GM18858 (cell line): ENCODE results near the gene TXNDC11.

Experiments
- ATAC-seq: cut with Tn5 transposase; IDR thresholded peaks from one replicate; pipeline ENCODE4 v1.9.1; 2021; ENCODE audit not compliant: unreplicated experiment

The TXNDC11 gene

DNA sequence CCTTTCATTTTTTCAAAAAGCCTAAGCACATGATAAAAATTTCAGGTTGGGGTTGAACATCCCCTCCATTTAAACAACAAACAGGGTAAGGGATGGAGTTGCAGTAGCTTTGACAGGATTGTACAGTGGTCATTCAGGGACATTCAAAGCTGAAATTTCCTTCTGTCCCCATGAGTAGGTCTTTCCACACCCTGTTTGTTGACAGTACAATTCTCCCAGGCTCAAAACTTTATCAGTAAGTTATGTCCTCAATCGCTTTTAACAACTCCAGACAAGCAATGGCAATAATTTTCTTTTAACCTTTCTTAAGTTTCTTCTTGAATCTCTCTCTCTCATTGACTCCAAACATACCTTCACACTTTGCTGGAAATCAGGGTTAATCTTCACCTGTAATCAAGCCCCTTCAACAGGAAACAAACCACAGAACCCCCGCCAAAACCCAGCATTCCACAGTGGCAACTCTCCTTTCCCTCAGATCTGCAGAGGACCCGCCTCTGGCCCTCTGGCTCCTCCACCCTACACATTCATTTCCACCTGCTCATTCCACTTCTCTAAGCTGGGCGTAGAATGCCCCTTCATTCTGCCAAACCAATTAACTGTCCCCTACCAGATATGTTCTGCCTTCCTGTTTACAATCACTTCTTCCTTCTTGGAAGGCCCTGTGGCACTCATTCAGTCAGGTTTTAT is 20.7 kb downstream of the TXNDC11 start:
- no peak for ATAC-seq

DNA sequence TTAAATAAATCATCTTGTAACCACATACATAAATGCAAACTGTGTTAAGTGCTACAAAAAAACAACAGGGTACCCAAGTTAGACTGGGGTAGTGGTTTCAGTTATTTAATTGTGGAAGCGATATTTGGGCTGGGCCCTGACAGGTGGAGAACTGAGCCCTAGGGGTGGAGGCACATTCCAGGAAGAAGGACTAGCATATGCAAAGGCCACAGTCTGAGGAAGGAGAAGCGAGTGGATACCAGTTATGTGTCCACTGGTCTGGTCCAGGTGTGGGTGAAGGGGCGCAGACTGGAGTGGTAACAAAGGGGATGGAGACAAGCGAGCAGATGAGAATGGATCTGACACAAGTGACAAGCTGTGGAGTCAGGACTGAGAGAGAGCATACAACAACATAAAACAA is 22.9 kb downstream of the TXNDC11 start:
- ATAC-seq = no peak

DNA sequence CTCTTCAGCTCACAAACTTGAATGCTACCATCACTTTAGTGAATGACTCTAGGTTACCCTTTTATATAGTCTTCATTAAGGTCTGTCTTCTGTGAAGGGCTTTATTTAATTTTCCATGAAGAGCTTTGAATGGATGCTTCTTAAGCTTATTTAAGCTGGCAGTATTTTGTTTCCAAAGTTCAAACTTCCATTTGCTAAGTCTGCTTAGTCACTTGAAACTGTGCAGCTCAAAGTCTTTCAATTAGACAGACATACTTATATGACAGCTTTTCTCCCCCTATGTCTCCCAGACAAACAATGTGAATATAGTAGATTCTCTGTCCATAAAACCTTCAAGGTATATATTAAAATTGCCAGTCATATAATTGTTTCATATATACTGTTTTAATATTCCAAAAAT is 23.5 kb downstream of the TXNDC11 start:
- ATAC-seq = no peak

DNA sequence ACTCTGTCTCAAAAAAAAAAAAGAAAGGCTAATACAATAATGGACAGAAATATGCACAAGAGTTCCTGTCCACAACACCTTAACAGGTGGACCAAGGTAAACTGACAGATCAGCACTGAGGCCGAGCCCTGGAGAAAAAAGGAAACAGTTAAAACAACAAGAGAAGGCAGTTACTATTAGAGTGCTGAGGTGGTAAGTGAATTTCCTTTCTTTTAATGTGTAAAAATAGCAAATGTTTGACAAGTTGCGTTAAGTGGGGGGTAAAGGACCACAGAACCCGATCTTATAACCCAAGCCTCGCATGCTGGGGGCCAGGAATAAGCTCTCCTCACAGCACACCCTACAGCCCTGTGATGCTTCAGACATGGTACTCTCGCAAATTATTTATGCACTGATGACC is 24.8 kb downstream of the TXNDC11 start:
- no peak for ATAC-seq

- no peak for ATAC-seq
Measured at GRCh38 chr16:11716336-11716735, 26.3 kb downstream of the TXNDC11 start.

- no peak for ATAC-seq
Measured at GRCh38 chr16:11715246-11715947, 27.3 kb downstream of the TXNDC11 start.

DNA sequence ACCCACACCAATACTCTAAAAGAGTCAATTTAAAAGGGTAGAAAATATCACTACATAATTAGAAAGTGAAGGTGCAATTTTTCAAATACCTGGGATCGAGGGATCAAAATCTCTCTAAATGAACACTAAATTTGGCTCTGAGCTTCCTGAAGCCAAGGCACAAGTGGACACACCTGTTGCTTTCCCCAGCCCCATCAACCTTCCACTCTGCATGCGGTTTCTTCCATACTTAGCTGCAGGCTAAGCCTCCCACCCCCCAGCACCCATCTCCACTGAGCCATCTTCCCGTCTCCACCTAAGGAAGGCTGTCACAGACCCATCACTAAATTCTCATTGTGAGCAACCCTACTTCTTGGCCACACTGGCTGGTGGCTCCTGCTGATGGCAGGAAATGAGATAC is 30.5 kb downstream of the TXNDC11 start:
- no peak for ATAC-seq

GRCh38 chr16:11711662-11712061 is 31.0 kb downstream of the TXNDC11 start:
- no peak for ATAC-seq

GRCh38 chr16:11708421-11708820 is 34.2 kb downstream of the TXNDC11 start:
- no peak for ATAC-seq

GRCh38 chr16:11707679-11708197 is 34.9 kb downstream of the TXNDC11 start:
- no peak for ATAC-seq

GRCh38 chr16:11706180-11706742 is 36.4 kb downstream of the TXNDC11 start:
- no peak for ATAC-seq

DNA sequence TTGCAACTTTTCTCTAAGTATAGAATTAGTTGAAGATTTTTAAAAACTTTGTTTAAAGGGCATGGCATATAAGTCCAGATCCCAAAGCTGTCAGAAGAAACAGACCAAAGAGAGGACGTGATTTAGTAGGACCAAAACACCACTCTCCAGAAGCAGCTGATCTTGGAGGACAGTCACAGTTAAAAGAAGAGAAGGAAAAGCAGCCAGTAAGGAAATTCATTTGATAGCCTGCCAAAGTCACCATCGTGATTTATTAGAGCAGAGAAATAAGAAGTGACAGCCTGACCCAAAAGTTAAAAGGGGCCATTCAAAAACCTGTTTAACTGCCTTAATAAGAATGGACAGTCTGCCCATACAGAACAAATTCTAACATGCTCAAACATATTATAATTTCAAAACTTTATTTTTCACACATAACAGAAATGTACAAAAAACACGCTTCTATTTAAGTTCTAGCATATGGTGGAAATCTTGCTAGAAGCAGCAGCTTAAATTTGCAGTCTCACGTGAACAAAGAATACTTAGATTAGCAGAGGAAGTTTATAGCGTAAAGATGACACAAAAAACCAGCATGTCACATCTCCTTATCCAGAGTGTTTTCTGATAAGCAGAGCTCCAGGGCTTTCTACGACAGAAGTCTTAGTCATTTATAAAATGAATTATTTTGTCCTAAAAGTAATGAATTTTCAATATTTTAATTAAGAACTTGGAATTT is 37.2 kb downstream of the TXNDC11 start:
- ATAC-seq = no peak

GRCh38 chr16:11700264-11701029 is 42.2 kb downstream of the TXNDC11 start:
- ATAC-seq = no peak

DNA sequence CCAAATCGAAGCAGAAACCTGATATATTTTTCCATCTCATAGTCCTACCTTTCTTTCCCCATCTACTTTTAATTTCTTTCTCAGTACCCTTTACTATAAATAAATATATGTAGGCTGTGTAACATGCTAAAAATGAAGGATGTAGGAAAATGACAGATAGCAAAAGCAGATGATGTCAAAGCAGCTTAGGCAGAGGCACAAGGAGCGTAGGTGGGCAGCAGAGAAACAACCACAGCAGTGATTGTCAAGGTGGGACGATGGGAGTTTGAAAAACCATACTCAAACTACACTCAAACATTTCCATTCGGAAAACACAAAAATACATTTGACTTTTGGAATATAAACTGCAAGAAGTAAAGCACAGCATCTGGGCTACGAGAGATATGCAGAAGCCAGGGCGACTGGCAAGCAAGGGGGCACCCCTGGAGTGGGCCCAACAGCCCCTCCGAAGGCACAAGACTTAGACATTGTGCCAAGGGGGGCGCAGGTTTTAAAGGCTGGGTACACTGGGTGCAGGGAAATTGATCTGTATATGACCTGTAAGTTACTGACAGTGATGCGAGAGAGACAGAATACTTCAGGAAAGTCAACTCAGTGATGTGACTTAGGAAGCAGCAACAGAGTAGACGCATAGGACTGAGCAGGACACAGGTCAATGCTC is 43.3 kb downstream of the TXNDC11 start:
- no peak for ATAC-seq

DNA sequence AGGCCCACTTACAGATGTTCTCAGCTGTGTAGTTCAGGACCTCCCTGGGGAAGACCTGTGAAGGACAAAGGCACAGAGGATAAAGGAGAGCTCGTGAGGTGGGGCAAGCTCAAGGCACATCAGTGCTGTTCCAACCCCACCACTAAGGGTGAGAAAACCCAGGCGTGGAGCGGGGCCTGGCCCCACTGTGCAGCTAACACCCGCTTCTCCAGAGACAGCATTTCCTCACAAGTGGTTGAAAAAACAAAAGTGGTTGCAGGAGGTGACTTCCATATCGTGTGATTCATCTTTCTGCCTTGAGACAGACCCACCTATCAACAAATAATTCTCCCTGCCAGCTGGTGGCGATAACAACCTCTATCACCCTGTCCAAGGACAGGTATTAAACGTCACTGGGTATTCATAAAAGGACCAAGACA is 44.4 kb downstream of the TXNDC11 start:
- no peak for ATAC-seq

DNA sequence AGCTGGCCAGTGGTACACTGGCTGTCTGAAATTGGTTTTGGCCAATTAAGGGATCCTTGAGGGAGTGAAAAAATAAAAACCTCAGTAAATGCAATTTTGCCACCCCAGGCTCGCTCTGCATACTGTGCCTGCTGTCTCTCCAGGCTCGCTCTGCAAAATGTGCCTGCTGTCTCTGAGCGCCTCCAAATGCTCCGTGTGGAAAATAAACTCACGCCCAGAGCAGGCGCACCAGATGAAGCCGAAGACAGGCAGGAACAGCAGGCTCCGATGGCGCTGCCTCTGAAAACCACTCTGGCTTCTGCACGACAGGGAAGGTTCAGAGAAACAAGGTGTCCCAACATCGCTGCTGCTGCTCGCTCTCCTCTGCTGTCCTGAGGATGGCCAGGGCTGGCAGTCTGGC is 45.3 kb downstream of the TXNDC11 start:
- ATAC-seq = no peak

- no peak for ATAC-seq
Measured at GRCh38 chr16:11696266-11697012, 46.2 kb downstream of the TXNDC11 start.

DNA sequence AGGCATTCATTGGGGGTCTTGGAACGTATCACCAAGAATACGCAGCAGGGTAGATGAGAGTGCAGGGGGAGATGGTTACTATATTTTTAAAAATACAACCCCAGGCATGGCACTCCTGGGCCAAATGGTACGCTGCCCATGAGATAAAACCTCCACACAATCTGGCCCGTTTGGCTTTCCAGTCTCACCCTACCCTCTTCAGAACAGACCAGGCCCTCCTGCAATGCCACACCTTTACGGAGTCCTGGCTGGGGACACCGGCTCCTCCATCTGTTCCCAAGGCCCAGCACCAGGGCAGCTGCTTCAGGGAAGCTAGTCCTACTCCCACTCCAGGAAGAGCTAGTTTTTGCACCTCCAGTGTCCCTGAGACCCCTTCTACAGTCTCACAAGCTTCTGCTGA is 50.0 kb downstream of the TXNDC11 start:
- ATAC-seq = no peak

DNA sequence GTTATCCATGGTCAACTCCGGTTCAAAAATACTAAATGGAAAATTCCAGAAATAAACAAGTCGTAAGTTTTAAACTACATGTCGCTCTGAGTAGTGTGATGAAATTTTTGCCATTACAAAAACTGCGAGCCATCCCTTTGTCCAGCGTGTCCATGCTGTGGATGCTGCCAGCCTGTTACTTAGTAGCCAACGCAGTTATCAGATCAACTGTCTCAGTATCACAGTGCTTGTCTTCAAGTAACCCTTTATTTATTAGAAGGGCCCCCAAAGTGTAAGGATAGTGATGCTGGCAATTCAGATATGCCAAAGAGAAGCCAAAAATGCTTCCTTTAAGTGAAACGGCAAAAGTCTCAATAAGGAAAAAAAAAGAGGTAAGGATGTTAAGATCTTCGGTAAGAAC is 50.5 kb downstream of the TXNDC11 start:
- ATAC-seq = no peak

DNA sequence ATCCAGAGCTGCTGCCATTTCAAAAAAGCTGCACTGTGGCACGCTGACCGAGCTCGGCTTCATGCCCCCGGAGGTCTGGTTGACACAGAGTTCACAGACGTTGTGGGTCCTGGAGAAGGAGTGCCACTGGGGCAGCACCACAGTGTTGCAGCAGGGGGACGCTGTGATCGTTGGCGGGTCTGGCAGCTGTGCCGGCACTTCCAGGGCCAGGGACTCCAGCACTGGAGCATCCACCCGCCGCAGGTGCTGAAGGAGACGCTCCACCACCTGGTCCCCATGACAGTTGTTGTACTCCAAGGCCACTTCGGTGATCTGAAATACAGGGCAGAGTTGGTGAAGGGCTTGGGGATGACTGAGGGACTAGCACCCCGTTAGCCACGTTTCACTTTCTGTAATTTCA is 50.9 kb downstream of the TXNDC11 start:
- no peak for ATAC-seq
